Omental fat pad (tissue), 4 donors: ENCODE data around the gene RAB3IL1. TPM values are rescaled to one million over a fixed set of nuclear protein-coding genes. Genes with fewer than 3 reads are reported as not detected.

ENCODE experiments used
- ATAC-seq: fragments of 150-250 bp; one replicate; pipeline ENCODE4 v1.9.1; 2016; ENCODE audit warnings: mild to moderate bottlenecking, moderate library complexity; ENCODE audit not compliant: low FRiP score
- DNase-seq: peaks from one replicate; pipeline ENCODE4 v3.0.0-alpha.2; 2019; ENCODE audit warnings: low spot score
- total RNA-seq, 4 donors: library from RNA; depleted of rRNA; stranded (reverse); fragments of >200 nt; gene quantifications; one replicate each; pipeline ENCODE4 v1.1.0, GENCODE V29; 2016
- TF ChIP-seq, protein P1 (sequence below), 3 donors: fragments of 450-650 bp; IDR thresholded peaks; one replicate each; pipeline ENCODE4 v1.5.1; 2016 to 2017; ENCODE audit warnings: antibody characterized with exemption in 3 of 3, mild to moderate bottlenecking in 3 of 3, moderate library complexity in 2 of 3

RAB3IL1 gene
- total RNA-seq, 4 donors from 2014 or later = 18.5 to 37.8 (median 25.4) TPM

DNA sequence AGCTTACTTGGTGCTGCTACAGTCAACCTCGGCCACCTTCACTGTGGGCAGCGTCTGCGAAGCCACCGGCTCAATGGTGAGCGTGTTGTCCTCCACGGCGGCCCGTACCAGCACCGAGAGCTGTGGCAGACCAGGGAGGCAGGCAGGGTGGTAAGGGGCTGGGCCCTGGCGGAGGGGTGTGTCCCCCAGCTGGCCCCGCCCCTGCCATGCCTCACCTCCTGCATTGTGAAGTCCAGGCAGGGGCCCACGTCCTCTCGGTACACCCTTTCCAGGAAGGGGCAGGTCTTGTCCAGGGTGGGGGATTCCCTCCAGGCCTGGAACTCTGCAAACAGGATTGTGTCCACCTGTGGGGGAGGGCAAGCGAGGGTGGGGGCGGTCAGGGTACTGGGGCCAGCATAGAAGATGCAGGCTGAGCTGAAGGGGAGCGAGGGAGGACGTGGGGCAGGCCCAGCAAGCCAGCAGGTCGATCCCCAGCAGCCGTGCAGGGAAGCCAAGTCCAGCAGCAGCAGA is 12.8 kb downstream of the RAB3IL1 start:
- peak; percentile 19 for ATAC-seq
- TF ChIP-seq, protein P1, sequence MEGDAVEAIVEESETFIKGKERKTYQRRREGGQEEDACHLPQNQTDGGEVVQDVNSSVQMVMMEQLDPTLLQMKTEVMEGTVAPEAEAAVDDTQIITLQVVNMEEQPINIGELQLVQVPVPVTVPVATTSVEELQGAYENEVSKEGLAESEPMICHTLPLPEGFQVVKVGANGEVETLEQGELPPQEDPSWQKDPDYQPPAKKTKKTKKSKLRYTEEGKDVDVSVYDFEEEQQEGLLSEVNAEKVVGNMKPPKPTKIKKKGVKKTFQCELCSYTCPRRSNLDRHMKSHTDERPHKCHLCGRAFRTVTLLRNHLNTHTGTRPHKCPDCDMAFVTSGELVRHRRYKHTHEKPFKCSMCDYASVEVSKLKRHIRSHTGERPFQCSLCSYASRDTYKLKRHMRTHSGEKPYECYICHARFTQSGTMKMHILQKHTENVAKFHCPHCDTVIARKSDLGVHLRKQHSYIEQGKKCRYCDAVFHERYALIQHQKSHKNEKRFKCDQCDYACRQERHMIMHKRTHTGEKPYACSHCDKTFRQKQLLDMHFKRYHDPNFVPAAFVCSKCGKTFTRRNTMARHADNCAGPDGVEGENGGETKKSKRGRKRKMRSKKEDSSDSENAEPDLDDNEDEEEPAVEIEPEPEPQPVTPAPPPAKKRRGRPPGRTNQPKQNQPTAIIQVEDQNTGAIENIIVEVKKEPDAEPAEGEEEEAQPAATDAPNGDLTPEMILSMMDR (IDR thresholded peaks at IDR 0.05) = no peak

DNA sequence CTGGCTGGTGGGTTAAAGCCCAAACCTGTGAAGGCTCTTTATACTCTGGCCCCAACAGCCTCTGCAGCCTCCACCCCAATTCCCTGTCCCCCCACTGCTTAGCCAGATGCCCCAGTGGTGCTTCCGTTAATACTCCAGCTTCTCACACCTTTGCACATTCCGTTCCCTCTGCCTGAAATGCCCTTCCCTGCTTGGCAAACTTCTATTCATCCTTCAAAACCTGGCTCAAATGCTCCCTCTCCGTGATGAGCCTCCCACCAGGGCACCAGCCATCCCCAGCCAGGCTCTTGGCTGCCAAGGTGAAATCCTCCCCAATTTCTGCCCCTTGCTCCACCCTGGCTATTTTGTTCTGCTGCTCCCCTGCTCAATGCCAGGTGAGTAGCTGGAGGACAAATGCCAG is 13.5 kb downstream of the RAB3IL1 start:
- TF ChIP-seq, protein P1 (IDR thresholded peaks at IDR 0.05) = no peak
- no peak for DNase-seq
- no peak for ATAC-seq

More for the DNA sequence above, 12.8 kb downstream of the RAB3IL1 start:
- DNase-seq = no peak

DNA sequence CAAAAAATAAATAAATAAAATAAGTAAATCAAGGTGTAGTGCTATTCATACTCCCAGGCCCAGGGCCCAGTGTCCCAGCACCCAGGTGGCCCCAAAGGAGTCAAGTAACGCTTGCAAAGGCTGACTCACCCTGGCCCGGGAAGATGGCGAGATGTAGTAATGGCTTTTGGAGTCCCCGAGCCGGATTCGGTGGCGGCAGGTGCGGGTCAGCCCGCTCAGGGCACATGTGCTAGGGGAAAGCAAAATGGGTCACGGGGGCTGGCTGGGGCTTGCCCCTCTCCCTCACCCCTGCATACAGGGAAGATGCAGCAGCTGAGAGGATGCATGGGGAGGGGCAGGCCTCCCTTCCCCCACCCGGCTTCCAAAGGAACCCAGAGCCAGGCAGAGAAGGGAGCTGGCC is 15.1 kb downstream of the RAB3IL1 start:
- no peak for DNase-seq
- no peak for ATAC-seq
- TF ChIP-seq, protein P1 (IDR thresholded peaks at IDR 0.05) = no peak

DNA sequence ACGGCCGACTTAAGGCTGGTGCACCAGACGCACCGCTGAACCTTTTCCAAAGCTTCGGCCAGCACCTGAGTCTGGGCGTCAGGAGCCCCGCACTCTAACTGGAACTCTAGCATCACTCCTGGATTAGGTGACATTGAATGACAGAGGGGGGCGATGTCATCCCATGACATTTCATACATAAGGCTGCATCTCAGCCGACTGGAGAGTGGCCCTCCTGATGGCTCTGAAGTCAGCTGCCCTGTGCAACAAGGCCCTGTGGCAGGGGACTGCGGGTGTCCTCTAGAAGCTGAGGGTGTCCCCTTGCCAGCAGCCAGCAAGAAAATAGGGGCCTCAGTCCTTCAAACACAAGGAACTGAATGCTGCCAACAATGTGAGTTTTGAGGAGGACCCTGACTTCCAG is 16.0 kb downstream of the RAB3IL1 start:
- ATAC-seq (no peak), DNase-seq (no peak)
- TF ChIP-seq, protein P1 (IDR thresholded peaks at IDR 0.05) = no peak

DNA sequence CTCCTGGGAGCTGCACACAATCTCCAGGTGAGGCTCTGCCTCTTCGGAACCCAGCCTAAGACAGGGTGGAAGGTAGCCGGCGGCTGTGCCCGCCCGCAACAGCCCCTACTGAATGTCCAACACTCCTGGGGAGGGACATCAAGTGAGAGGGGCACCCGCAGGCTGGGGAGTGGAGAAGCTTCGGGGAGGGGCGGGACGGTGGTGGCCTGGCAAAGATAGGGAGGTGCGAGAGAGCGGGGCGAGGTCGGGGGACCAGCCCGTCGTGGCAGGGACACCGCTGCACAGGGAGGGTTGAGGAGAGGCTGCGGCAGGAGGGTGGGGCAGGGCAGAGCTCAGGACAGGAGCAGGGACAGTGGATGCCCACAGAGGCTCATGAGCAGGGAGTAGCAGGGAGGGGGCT is 17.1 kb downstream of the RAB3IL1 start:
- TF ChIP-seq, protein P1 (IDR thresholded peaks at IDR 0.05) = no peak
- DNase-seq = no peak
- ATAC-seq = no peak

DNA sequence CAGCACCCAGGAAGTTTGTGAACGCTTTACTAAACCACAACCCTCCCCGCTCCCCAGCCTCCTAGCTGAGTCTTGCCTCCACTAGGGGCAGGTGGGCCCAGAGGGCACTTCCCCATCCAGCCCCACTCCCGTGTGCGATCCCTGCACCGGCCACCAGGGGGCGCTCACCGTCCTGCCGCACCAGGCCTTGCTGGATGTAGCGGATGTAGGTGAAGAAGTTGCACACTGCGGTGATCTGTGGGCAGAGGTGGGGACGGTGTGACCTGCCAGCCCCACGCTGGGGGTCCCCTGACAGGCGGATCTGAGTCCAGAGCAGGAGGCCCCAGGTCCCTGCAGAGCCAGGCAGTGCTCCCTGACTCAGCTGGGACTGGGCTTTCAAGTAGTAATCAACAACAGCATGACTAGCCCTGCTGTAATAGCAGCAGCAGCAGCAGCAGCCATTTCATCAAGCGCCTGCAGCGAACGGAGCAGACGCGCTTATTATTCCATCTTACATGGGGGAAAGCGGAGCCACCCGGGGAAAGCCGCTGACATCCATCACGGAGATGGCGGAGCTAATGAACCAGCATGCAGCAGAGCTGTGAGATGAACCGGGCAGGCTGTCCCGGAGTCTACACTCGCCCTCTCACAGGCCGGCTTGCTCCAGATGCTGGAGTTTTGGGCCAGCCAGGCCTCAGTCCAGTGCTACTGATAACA is 18.1 kb downstream of the RAB3IL1 start:
- DNase-seq = peak; percentile 75
- ATAC-seq = peak; percentile 75
- TF ChIP-seq, protein P1 (IDR thresholded peaks at IDR 0.05) = peak in 2 of 3 donors; percentile 98 to 99

DNA sequence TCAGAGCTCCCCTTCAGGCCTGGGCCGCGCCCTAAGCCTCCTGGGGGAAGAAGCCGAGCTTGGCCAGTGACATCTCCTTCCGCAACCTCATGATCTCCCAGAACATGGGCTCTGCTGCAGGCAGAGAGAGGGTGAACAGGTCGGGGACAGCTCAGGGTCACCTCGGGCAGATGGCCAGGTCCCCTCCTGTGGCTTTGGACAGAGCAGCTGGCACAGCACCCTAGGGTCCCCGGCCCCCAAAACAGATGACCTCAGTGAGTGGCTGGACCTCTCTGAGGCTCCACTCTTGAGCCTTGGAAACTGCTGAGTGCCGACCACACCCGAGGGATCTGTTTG is 19.2 kb downstream of the RAB3IL1 start:
- no peak for ATAC-seq
- DNase-seq = no peak
- TF ChIP-seq, protein P1 (IDR thresholded peaks at IDR 0.05) = no peak
